ENCODE measurements around the gene PKP3.
"Not testable (repeated sequence)": the region's sequence is repeated elsewhere in the genome, so short reads cannot be mapped to it uniquely, and the experiment has no call there.

DNA sequence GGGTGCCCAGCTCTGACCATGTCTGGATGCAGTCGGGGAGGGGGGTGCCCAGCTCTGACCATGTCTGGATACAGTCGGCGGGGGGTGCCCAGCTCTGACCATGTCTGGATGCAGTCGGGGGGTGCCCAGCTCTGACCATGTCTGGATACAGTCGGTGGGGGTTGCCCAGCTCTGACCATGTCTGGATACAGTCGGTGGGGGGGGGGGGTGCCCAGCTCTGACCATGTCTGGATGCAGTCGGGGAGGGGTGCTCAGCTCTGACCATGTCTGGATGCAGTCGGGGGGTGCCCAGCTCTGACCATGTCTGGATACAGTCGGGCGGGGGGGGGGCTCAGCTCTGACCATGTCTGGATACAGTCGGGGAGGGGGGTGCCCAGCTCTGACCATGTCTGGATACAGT lies 17.5 kb downstream of the PKP3 start:
- not testable (repeated sequence) for TF ChIP-seq RXRA (IDR thresholded peaks at IDR 0.05; ENCODE audit: borderline replicate concordance, low read depth); POLR2AphosphoS5 (IDR thresholded peaks at IDR 0.05; ENCODE audit: low read depth, low read length); SMC3 (IDR thresholded peaks at IDR 0.05; ENCODE audit: low read depth, low read length); NFIC (IDR thresholded peaks at IDR 0.05; ENCODE audit: borderline replicate concordance); MEF2A (IDR thresholded peaks at IDR 0.05; ENCODE audit: borderline replicate concordance, low read depth)
- TF ChIP-seq, protein P1, sequence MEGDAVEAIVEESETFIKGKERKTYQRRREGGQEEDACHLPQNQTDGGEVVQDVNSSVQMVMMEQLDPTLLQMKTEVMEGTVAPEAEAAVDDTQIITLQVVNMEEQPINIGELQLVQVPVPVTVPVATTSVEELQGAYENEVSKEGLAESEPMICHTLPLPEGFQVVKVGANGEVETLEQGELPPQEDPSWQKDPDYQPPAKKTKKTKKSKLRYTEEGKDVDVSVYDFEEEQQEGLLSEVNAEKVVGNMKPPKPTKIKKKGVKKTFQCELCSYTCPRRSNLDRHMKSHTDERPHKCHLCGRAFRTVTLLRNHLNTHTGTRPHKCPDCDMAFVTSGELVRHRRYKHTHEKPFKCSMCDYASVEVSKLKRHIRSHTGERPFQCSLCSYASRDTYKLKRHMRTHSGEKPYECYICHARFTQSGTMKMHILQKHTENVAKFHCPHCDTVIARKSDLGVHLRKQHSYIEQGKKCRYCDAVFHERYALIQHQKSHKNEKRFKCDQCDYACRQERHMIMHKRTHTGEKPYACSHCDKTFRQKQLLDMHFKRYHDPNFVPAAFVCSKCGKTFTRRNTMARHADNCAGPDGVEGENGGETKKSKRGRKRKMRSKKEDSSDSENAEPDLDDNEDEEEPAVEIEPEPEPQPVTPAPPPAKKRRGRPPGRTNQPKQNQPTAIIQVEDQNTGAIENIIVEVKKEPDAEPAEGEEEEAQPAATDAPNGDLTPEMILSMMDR (IDR thresholded peaks at IDR 0.05): not testable (repeated sequence)
- TF ChIP-seq, protein P2, sequence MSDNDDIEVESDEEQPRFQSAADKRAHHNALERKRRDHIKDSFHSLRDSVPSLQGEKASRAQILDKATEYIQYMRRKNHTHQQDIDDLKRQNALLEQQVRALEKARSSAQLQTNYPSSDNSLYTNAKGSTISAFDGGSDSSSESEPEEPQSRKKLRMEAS (IDR thresholded peaks at IDR 0.05; ENCODE audit: low read depth): not testable (repeated sequence)
